Measurements from ENCODE around the gene CNTNAP2. TPM values are rescaled to one million over a fixed set of nuclear protein-coding genes. Genes with fewer than 3 reads are reported as not detected.

Gene CNTNAP2
- total and polyA plus RNA-seq, 2 of the 8 experiments (the other 6 are each of a cell fraction or from before 2014, with no cell fraction given): 27.9 to 71.0 TPM

DNA sequence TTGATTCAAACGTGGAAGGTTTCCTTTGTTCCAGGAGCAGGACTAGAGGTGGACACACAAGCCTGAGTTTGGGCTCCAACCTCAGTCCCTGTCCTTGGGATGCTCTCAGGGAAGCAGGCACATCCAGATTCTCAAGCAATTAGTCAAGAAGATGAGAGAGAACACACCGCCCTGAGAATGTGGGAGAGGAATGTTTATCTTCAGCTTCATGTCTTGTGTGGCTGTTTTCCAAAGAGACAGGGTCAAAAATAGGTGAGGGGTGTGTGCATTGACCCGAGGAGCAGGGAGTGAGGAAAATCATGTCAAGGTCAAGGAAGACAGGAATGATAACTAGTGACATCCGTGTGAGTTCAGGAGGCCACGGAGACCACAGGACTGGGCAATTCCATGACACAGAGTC lies 2001.8 kb downstream of the CNTNAP2 start (continued):
- TF ChIP-seq, protein P1, sequence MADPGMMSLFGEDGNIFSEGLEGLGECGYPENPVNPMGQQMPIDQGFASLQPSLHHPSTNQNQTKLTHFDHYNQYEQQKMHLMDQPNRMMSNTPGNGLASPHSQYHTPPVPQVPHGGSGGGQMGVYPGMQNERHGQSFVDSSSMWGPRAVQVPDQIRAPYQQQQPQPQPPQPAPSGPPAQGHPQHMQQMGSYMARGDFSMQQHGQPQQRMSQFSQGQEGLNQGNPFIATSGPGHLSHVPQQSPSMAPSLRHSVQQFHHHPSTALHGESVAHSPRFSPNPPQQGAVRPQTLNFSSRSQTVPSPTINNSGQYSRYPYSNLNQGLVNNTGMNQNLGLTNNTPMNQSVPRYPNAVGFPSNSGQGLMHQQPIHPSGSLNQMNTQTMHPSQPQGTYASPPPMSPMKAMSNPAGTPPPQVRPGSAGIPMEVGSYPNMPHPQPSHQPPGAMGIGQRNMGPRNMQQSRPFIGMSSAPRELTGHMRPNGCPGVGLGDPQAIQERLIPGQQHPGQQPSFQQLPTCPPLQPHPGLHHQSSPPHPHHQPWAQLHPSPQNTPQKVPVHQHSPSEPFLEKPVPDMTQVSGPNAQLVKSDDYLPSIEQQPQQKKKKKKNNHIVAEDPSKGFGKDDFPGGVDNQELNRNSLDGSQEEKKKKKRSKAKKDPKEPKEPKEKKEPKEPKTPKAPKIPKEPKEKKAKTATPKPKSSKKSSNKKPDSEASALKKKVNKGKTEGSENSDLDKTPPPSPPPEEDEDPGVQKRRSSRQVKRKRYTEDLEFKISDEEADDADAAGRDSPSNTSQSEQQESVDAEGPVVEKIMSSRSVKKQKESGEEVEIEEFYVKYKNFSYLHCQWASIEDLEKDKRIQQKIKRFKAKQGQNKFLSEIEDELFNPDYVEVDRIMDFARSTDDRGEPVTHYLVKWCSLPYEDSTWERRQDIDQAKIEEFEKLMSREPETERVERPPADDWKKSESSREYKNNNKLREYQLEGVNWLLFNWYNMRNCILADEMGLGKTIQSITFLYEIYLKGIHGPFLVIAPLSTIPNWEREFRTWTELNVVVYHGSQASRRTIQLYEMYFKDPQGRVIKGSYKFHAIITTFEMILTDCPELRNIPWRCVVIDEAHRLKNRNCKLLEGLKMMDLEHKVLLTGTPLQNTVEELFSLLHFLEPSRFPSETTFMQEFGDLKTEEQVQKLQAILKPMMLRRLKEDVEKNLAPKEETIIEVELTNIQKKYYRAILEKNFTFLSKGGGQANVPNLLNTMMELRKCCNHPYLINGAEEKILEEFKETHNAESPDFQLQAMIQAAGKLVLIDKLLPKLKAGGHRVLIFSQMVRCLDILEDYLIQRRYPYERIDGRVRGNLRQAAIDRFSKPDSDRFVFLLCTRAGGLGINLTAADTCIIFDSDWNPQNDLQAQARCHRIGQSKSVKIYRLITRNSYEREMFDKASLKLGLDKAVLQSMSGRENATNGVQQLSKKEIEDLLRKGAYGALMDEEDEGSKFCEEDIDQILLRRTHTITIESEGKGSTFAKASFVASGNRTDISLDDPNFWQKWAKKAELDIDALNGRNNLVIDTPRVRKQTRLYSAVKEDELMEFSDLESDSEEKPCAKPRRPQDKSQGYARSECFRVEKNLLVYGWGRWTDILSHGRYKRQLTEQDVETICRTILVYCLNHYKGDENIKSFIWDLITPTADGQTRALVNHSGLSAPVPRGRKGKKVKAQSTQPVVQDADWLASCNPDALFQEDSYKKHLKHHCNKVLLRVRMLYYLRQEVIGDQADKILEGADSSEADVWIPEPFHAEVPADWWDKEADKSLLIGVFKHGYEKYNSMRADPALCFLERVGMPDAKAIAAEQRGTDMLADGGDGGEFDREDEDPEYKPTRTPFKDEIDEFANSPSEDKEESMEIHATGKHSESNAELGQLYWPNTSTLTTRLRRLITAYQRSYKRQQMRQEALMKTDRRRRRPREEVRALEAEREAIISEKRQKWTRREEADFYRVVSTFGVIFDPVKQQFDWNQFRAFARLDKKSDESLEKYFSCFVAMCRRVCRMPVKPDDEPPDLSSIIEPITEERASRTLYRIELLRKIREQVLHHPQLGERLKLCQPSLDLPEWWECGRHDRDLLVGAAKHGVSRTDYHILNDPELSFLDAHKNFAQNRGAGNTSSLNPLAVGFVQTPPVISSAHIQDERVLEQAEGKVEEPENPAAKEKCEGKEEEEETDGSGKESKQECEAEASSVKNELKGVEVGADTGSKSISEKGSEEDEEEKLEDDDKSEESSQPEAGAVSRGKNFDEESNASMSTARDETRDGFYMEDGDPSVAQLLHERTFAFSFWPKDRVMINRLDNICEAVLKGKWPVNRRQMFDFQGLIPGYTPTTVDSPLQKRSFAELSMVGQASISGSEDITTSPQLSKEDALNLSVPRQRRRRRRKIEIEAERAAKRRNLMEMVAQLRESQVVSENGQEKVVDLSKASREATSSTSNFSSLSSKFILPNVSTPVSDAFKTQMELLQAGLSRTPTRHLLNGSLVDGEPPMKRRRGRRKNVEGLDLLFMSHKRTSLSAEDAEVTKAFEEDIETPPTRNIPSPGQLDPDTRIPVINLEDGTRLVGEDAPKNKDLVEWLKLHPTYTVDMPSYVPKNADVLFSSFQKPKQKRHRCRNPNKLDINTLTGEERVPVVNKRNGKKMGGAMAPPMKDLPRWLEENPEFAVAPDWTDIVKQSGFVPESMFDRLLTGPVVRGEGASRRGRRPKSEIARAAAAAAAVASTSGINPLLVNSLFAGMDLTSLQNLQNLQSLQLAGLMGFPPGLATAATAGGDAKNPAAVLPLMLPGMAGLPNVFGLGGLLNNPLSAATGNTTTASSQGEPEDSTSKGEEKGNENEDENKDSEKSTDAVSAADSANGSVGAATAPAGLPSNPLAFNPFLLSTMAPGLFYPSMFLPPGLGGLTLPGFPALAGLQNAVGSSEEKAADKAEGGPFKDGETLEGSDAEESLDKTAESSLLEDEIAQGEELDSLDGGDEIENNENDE (IDR thresholded peaks at IDR 0.05; ENCODE audit: insufficient replicate concordance, low read length): no peak
- TF ChIP-seq CEBPB (IDR thresholded peaks at IDR 0.05; ENCODE audit: low read depth, low read length): no peak
